Posterior cingulate gyrus (tissue), 11 donors: ENCODE results near the gene SLC49A4.

ENCODE experiments used
- DNase-seq, 10 donors: peaks; one replicate each; pipeline versions ENCODE4 v3.0.0 to v3.0.0-alpha.2; 2020 to 2021; ENCODE audit warnings: mixed read lengths in 3 of 10
- intact Hi-C: fragments of 100-400 bp; cut with DNase I; formaldehyde crosslinking; loops from one replicate; pipeline ENCODE4 v1.15.1; 2023

SLC49A4 gene

GRCh38 chr3:122835590-122835989 lies 40.7 kb downstream of the SLC49A4 start:
- no peak for DNase-seq
- intact Hi-C loops: no loop called here

- intact Hi-C loops: no loop called here
- DNase-seq: no peak
These were observed 48.7 kb downstream of the SLC49A4 start for GRCh38 chr3:122843604-122844003.

GRCh38 chr3:122857019-122857418 lies 62.1 kb downstream of the SLC49A4 start:
- DNase-seq: no peak
- intact Hi-C loops: no loop called here

- intact Hi-C loops: no loop called here
- DNase-seq: no peak
These were observed 63.5 kb downstream of the SLC49A4 start for GRCh38 chr3:122858373-122858772.

GRCh38 chr3:122859021-122859805 lies 64.3 kb downstream of the SLC49A4 start:
- no peak for DNase-seq
- intact Hi-C loops: no loop called here

GRCh38 chr3:122862381-122862780 lies 67.5 kb downstream of the SLC49A4 start:
- intact Hi-C loops: no loop called here
- DNase-seq: no peak

GRCh38 chr3:122864498-122864897 lies 69.6 kb downstream of the SLC49A4 start:
- intact Hi-C loops: no loop called here
- DNase-seq: no peak

GRCh38 chr3:122868322-122868721 lies 73.5 kb downstream of the SLC49A4 start:
- intact Hi-C loops: no loop called here
- DNase-seq: no peak

GRCh38 chr3:122873741-122874515 lies 79.1 kb downstream of the SLC49A4 start:
- no peak for DNase-seq
- intact Hi-C loops: no loop called here

- DNase-seq: no peak
- intact Hi-C loops: no loop called here
These were observed 80.8 kb downstream of the SLC49A4 start for GRCh38 chr3:122875547-122876127.

GRCh38 chr3:122880173-122880572 lies 85.3 kb downstream of the SLC49A4 start:
- intact Hi-C loops: no loop called here
- no peak for DNase-seq

- intact Hi-C loops: no loop called here
- DNase-seq: no peak
These were observed 85.8 kb downstream of the SLC49A4 start for GRCh38 chr3:122880624-122881023.

GRCh38 chr3:122882361-122882947 lies 87.6 kb downstream of the SLC49A4 start:
- intact Hi-C loops: no loop called here
- no peak for DNase-seq

GRCh38 chr3:122886251-122886650 lies 91.4 kb downstream of the SLC49A4 start:
- no peak for DNase-seq
- intact Hi-C loops: no loop called here

- DNase-seq: no peak
These were observed 92.1 kb downstream of the SLC49A4 start for GRCh38 chr3:122886946-122887345.

GRCh38 chr3:122890077-122890719 lies 95.3 kb downstream of the SLC49A4 start:
- peak; percentile 34 to 94 (median 66) for DNase-seq
- intact Hi-C loops: no loop called here

More at GRCh38 chr3:122886946-122887345, 92.1 kb downstream of the SLC49A4 start:
- intact Hi-C loops: no loop called here

GRCh38 chr3:122890720-122891220 lies 95.9 kb downstream of the SLC49A4 start:
- no peak for DNase-seq

GRCh38 chr3:122892118-122892960 lies 97.5 kb downstream of the SLC49A4 start:
- peak in 2 of 10 donors; percentile 28 to 75 for DNase-seq
- intact Hi-C loops: no loop called here

More at GRCh38 chr3:122890720-122891220, 95.9 kb downstream of the SLC49A4 start:
- intact Hi-C loops: no loop called here

- intact Hi-C loops: no loop called here
- no peak for DNase-seq
These were observed 98.4 kb downstream of the SLC49A4 start for GRCh38 chr3:122893282-122893681.
